ENCODE results near the gene CRP.
"Not testable (repeated sequence)": the region's sequence is repeated elsewhere in the genome, so short reads cannot be mapped to it uniquely, and the experiment has no call there.

The CRP gene

DNA sequence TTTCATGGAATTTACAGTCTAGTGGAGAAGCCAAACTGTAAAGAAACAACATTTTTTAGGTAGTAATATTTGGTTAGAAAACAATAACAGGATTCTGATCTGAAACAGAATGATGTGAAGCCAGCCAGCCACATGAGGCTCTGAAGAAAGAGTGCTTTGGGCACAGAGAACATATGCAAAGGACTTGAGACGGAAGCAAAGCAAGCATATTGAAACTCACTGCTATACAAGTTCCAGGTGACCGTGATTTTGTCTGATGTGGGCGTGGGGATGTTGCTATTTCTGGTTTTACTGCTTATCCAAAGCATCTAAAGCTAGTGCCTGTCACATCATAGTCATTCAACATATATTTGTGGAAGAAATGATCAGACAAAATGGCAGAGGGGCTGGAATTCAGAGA, 14.7 kb downstream of the CRP start:
- no peak for DNase-seq (ENCODE audit: low read depth in 2 of 2)

GRCh38 chr1:159699246-159699645, 15.1 kb downstream of the CRP start:
- no peak for DNase-seq (ENCODE audit: low read depth in 2 of 2)

GRCh38 chr1:159687511-159687910, 26.9 kb downstream of the CRP start:
- no peak for DNase-seq (ENCODE audit: low read depth in 2 of 2)

- DNase-seq (ENCODE audit: low read depth in 2 of 2), result no peak
These were observed 27.6 kb downstream of the CRP start for GRCh38 chr1:159686599-159687299.

GRCh38 chr1:159678939-159679338, 35.5 kb downstream of the CRP start:
- no peak for DNase-seq (ENCODE audit: low read depth in 2 of 2)

DNA sequence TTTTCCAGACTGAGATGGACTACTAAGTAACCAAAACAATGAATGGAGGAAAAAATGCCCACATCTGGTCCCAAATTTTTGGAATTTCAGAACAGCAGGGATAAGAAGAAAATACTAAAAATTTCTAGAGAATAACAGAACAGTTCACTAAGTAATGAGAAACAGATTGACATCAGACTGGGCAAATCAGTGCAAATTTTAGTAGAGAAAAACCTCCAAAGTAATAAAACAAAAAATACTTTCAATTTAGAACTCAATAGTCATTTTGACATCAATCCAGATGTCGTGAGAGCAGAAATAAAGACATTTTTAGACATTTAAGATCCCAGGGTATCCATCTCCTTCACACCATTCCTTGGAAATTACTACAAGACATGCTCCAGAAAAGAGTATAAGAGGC, 39.3 kb downstream of the CRP start:
- DNase-seq (ENCODE audit: low read depth in 2 of 2), result no peak

DNA sequence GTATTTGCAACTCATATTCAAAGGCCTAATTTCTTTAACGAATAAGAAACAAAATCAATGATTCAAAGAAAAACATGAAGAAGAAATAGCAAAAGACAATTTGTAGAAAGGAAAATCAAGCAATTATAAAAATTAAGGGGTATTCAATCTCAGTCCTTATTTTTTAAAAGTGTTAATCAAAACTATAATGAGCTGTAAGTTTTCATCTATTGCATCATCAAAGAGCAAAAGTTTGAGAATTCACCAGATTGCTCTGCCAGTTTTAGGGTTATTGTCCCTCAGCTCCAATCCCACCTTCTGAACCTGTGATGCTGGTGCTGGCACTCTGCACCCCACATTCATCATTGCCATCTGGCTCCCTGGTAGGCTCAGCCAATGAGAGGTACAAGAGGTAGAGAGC, 42.0 kb downstream of the CRP start:
- DNase-seq (ENCODE audit: low read depth in 2 of 2), result not testable (repeated sequence)

DNA sequence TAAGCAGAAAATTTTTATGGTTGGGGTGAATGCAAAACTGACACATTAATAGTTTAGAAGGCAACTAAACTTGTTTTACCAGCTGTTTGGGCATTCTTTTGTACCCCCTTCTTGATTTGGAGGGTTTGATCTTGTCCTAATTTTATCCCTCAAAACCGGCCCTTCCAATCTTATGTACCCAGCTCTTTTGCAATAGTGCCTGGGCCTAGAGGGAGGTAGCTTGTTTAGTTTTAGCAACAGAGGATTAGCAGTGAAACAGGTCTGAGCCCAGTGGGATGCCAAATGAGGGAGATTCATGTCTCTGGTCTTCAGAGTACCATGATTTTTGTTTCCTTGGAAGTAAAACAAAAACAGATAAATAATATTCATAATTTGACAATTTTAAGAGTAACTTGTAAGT, 45.1 kb downstream of the CRP start:
- DNase-seq (ENCODE audit: low read depth in 2 of 2), result no peak

- no peak for DNase-seq (ENCODE audit: low read depth in 2 of 2)
These were observed 45.6 kb downstream of the CRP start for GRCh38 chr1:159668739-159669138.

DNA sequence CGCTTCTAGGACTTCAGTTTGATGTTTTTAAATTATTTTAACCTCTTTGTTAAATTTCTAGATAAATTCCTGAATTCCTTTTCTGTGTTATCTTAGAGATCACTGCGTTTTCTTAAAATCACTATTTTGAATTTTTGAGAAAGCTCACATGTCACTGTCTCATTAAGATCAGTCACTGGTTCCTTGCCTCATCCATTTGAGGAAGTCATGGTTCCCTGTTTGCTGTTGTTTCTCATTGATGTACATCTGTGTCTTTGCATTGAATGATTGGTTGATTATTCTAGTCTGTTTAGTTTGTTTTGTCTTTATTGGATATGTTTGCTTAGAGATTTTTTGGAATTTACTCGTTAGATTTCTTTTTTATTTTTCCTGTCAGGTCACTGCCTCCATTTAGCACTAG, 50.1 kb downstream of the CRP start:
- DNase-seq (ENCODE audit: low read depth in 2 of 2), result no peak

- DNase-seq (ENCODE audit: low read depth in 2 of 2), result no peak
These were observed 50.8 kb downstream of the CRP start for GRCh38 chr1:159663552-159663951.

Measured in fibroblast of skin of left quadriceps (primary cell).